HG02759 (cell line): ENCODE measurements around the gene ERP44.

ENCODE experiments used
- ATAC-seq: cut with Tn5 transposase; IDR thresholded peaks from one replicate; pipeline ENCODE4 v1.9.1; 2021; ENCODE audit warnings: mild to moderate bottlenecking, moderate library complexity; ENCODE audit not compliant: unreplicated experiment

The ERP44 gene

GRCh38 chr9:99954819-99955218 is 144.0 kb downstream of the ERP44 start:
- peak; percentile 66 for ATAC-seq

GRCh38 chr9:99953861-99954507 is 144.8 kb downstream of the ERP44 start:
- ATAC-seq = peak; percentile 42

DNA sequence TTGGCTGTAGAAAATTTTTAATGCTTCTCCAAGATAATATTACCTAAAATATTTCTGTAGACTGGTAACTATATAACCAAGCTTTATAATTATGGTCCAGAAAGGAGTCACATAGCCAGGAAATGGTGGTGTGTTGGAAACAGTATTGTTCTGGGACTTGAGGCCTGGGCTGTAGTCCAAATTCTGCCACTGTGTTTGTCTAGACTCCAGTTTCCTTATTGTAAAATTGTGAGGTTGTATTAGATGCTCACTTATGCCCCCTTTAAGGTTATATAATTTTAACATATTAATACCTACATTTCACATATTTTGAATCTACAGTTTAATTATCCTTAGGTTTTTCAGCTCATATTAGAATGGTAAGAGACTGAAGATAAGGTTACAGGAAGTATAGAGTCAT is 149.9 kb downstream of the ERP44 start:
- no peak for ATAC-seq

DNA sequence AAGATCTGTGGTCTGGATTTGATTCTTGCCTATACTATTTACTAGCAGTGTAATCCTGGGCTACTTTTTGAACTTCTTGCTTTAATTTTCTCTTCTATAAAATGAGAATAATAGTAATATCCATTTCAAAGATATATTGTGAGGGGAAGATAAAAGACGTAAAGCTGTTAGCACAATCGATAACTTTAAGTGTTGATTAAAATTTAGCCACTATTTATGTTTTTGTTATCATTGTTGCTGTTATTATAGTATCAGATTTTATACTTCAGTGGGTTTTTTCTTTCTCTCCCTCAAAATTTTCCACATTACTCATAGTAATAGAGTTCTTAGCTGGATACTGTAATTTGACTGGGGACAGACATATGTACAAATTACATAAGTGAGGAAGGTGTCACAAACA is 150.3 kb downstream of the ERP44 start:
- ATAC-seq = no peak

DNA sequence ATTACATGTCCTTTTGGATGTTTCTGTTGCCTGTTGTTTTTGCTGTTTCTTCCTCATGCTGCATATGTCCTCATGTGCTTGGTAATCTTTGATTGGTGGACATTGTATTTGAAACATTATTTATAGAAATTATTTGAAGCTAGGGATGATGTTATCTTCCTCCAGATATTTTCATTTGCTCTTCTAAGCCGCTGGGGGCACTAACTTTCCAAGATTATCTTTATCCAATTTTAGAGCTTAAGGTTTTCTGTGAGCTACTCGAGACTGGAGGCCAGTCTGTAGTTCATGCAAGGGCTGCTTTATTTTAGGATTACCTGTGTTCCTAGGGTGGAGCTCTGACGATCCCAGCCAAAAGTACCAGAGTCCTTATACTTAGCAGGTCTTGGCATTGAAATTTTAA is 151.4 kb downstream of the ERP44 start:
- ATAC-seq = no peak

DNA sequence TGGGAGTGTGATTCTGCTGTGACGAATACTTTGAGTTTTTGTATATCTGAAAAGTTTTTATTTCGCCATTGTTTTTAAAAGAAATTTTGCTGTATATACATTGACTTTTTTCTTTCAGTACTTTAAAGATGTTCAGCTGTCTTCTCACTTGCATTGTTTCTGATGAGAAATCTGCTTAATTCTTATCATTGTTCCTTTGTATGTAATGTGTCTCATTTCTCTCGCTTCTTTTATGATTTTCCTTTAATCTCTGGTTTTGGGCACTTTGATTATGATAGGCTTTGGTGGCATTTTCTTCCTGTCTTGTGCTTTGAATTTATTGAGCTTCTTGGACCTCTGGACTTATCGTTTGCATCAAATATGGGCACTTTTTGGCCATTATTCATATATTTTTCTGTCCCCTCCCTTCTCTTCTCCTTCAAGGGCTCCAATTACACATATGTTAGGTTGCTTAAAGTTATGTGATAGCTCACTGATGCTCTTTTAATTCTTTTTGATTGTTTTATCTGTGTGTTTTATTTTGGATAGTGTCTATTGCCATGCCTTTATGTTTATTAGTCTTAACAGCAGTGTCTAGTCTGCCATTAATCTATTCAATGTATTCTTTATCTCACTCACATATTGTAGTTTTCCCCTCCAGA is 161.7 kb downstream of the ERP44 start:
- ATAC-seq = no peak

DNA sequence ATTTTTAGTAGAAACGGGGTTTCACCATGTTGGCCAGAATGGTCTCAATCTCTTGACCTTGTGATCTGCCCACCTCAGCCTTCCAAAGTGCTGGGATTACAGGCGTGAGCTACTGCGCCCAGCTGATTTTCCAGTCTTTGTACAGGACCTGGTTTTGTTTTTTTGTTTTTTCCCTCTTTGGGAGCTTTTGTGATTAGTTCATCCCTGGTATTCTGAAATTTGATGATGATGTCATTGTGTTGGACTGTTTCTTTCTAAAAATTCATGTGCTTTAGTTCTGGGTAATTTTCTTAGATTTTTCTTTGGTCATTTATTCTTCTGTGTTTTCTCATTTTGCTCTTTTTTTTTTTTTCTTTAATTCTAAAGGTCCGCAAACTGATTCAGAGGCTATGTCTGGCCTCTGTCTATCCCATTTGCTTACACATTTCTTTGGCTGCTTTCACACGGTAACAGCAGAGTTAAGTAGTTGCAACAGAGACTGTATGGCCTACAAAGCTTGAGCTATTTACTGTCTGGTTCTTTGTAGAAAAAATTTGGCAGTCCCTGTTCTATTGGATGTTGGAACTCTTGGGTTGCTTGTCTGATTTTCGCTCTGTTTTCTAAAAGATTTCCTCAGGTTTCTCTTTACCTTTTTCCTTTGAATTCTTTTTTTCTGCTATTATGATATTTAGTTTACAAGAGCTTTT is 167.5 kb downstream of the ERP44 start:
- no peak for ATAC-seq

GRCh38 chr9:99929652-99930051 is 169.1 kb downstream of the ERP44 start:
- no peak for ATAC-seq
